ENCODE data around the gene ADARB2. TPM values are rescaled to one million over a fixed set of nuclear protein-coding genes. Genes with fewer than 3 reads are reported as not detected.

ADARB2 gene
- total and polyA plus RNA-seq, 4 donors: 0.22 to 1.3 (median 0.55) TPM

DNA sequence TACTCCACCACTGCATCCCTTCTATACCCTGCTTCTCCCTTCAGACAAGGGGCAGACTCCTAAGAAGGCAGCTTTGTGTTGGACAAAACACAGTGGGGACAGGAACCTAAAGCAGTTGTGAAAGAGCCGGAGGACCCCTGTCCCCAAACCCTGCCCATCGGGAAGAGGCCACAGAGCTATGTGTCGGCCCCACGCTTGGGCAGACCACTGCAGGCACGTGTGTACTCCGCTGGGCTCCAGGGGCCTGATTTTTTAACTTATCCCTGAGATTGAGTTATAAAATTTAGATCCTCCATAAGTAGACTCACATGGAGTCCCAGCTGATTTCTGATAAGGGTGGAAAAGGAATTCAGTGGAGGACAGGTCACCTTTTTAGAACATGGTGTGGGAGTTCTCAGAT lies 310.5 kb downstream of the ADARB2 start:
- 94% methylated on average over 6 of the region's 6 CpGs for WGBS, 2 donors
- DNase-seq (no peak), ATAC-seq (ENCODE audit: insufficient read depth, low FRiP score) (no peak)
- Histone ChIP-seq H3K36me3 (ENCODE audit: control insufficient read depth in 4 of 4, insufficient read depth in 4 of 4, low read length in 4 of 4) (no peaks in the 10 kb centered on the region), H3K4me1 (ENCODE audit: control insufficient read depth in 5 of 5, insufficient read depth in 5 of 5, low read length in 5 of 5) (peaks cover 0 to 6% (median 0%) of the 10 kb centered on the region in 5 donors), H3K9ac (ENCODE audit: insufficient read depth in 1 of 2, low read length in 2 of 2) (no peak overlapping the region), H3K27ac (ENCODE audit: low read depth in 1 of 2, low read length in 1 of 2) (no peak overlapping the region), H3K27me3 (ENCODE audit: control insufficient read depth in 3 of 3, insufficient read depth in 3 of 3, low read length in 2 of 3) (peaks cover 0 to 2% (median 0%) of the 10 kb centered on the region in 3 donors), H3K4me3 (no peak overlapping the region), H3K9me3 (ENCODE audit: control insufficient read depth in 4 of 4, insufficient read depth in 3 of 4, low read length in 3 of 4) (peaks cover 0 to 3% (median 0%) of the 10 kb centered on the region in 4 donors)
- no peak for TF ChIP-seq CTCF (IDR thresholded peaks at IDR 0.05; ENCODE audit: control extremely low read depth, extremely low read depth)

GRCh38 chr10:1425879-1426278 lies 311.4 kb downstream of the ADARB2 start:
- WGBS, 2 donors: 23 to 48% methylated on average over 7 of the region's 7 CpGs
- Histone ChIP-seq H3K27ac (ENCODE audit: low read depth in 1 of 2, low read length in 1 of 2) (no peak overlapping the region), H3K9ac (ENCODE audit: insufficient read depth in 1 of 2, low read length in 2 of 2) (no peak overlapping the region), H3K27me3 (ENCODE audit: control insufficient read depth in 3 of 3, insufficient read depth in 3 of 3, low read length in 2 of 3) (peaks cover 0 to 9% (median 0%) of the 10 kb centered on the region in 3 donors), H3K4me3 (no peak overlapping the region), H3K36me3 (ENCODE audit: control insufficient read depth in 4 of 4, insufficient read depth in 4 of 4, low read length in 4 of 4) (no peaks in the 10 kb centered on the region), H3K9me3 (ENCODE audit: control insufficient read depth in 4 of 4, insufficient read depth in 3 of 4, low read length in 3 of 4) (peaks cover 0 to 2% (median 0%) of the 10 kb centered on the region in 4 donors), H3K4me1 (ENCODE audit: control insufficient read depth in 5 of 5, insufficient read depth in 5 of 5, low read length in 5 of 5) (peaks cover 0 to 7% (median 0%) of the 10 kb centered on the region in 5 donors)
- ATAC-seq (ENCODE audit: insufficient read depth, low FRiP score) (no peak), DNase-seq (no peak)
- no peak for TF ChIP-seq CTCF (IDR thresholded peaks at IDR 0.05; ENCODE audit: control extremely low read depth, extremely low read depth)

DNA sequence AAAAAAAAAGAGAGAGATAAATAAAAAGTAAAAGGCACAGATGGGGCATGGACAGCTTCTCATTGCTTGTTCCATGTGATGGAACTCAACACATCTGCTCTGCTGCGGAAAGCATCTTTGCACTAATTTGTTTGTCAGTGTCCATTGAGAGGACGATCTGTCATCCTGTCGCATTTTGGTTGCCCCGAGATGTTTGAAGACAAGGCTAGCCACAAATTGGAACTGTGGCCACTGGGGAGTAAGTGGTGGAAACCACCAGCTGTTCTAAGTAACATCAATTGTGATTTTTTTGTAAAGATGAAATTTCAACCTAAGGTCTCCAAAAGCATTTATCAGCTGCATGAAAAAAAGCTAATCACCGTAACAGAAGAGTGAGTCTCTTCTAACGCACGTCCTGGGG lies 312.7 kb downstream of the ADARB2 start:
- 86 to 87% methylated on average over 7 of the region's 7 CpGs for WGBS, 2 donors
- no peak overlapping the region for H3K27ac ChIP-seq (ENCODE audit: low read depth in 1 of 2, low read length in 1 of 2)
- DNase-seq (no peak), ATAC-seq (ENCODE audit: insufficient read depth, low FRiP score) (no peak)
- H3K27me3 ChIP-seq (ENCODE audit: control insufficient read depth in 3 of 3, insufficient read depth in 3 of 3, low read length in 2 of 3): peaks cover 0 to 17% (median 0%) of the 10 kb centered on the region in 3 donors
- no peak overlapping the region for H3K4me3 ChIP-seq
- H3K9me3 ChIP-seq (ENCODE audit: control insufficient read depth in 4 of 4, insufficient read depth in 3 of 4, low read length in 3 of 4): peaks cover 0 to 4% (median 0%) of the 10 kb centered on the region in 4 donors
- peaks cover 0 to 16% (median 0%) of the 10 kb centered on the region in 5 donors for H3K4me1 ChIP-seq (ENCODE audit: control insufficient read depth in 5 of 5, insufficient read depth in 5 of 5, low read length in 5 of 5)
- no peak for TF ChIP-seq CTCF (IDR thresholded peaks at IDR 0.05; ENCODE audit: control extremely low read depth, extremely low read depth)
- no peak overlapping the region for H3K9ac ChIP-seq (ENCODE audit: insufficient read depth in 1 of 2, low read length in 2 of 2)
- H3K36me3 ChIP-seq (ENCODE audit: control insufficient read depth in 4 of 4, insufficient read depth in 4 of 4, low read length in 4 of 4): no peaks in the 10 kb centered on the region
